ENCODE results near the gene ZNF763.
A peak's percentile ranks its signal among the peaks of the same experiment; 100 is the strongest.
"Not testable (repeated sequence)": the region's sequence is repeated elsewhere in the genome, so short reads cannot be mapped to it uniquely, and the experiment has no call there.

The ZNF763 gene

DNA sequence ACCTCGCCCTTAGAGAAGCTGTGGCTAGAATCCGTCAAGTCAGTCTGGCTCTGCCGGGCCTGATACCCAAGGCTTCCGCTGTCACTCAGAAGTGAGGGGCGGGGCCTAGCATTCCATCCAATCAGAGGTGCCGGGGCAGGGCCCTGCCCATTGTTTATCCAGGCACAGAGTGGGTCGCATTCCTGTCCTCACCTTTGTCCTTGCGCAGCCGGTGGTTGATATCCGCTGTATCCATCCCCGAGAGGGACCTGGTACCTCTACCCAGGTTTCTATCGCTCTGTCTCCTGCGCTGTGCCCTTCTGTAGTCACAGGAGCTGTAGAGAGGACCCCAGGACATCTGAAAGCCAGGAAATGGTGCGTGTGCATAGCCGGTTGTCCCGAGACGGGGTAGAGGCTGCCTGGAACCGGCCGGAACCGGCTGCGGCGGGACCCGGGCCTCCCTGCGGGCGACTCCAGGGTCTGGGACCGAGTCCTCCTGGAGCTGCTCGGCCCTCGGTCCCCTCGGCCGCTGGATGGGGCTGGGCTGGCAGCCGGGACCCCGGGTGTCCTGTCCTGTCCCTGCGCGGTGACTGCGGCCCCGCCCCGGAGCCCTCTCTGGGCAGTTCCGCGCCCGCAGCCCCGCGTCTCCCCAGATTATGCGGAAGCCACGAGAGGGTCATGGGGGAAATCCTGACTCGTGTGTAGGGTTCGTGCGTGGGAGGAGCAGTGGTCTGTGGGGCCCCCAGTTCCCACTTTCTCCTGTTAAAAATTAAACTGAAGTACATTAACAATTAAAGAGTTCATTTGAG is at the start of gene ZNF763:
Gene ZNF763, plus strand, starts transcription at position 183 of the 788 bp plus-strand sequence. Its CDS starts 169 bp downstream, at position 352.
- DNase-seq, result peak; percentile 56 to 91

DNA sequence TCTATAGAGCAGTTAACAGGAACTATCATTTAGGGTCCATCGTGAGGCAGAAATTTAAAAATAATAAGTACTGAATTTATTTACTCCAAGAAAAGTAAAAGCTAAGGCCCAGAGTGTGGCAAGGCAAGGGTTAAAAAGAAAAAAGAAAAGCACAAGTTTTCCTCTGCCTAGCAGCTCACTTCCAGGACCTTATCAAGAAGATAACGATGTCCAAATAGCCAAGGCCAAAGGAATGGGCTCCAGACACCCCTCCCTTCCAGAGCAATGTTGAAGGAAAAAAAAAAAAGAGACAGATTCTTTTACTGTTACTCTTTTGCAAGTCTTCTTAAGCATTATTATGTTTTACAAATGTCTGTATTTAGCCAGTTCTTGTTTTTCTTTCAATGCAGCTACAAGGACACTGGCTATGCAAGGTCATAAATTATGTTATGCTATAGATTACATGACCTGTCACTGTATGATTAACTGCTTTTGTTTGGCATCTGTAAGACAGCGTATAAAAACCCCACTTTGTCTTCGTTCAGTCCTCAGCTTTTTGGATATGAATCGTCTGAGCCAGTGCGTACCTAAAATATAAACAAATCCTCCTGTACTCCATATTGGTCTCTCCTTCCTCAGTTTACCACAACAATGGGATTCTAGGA is 42.9 kb upstream of the ZNF763 start:
- no peak for DNase-seq

DNA sequence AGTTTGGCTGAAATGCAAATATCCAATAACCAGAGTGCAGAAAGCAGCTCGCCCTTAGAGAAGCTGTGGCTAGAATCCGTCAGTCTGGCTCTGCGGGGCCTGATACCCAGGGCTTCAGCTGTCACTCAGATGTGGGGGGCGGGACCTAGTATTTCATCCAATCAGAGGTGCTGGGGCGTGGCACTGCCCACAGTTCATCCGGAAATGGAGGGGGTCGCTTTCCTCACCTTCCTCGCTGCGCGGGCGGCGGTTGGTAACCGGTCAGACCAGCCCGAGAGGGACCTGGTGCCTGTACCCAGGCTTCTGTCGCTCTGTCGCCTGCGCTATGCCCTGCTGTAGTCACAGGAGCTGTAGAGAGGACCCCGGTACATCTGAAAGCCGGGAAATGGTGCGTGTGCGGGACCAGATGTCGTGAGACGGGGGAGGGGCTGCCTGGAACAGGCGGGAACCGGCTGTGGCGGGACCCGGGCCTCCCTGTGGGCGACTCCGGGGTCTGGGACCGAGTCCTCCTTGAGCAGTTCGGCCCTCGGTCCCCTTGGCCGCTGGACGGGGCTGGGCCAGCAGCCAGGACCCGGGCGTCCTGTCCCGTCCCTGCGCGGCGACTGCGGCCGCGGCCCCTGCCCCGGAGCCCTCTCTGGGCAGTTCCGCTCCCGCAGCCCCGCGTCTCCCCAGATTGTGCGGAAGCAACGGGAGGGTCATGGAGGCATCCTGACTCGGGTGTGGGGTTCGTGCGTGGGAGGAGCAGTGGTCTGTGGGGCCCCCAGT is 39.8 kb upstream of the ZNF763 start, which contains the start of gene ZNF700:
Gene ZNF700, plus strand, starts transcription at position 222 of the 765 bp plus-strand sequence. Its CDS starts 104 bp downstream, at position 326.
- DNase-seq, result peak; percentile 83 to 93

DNA sequence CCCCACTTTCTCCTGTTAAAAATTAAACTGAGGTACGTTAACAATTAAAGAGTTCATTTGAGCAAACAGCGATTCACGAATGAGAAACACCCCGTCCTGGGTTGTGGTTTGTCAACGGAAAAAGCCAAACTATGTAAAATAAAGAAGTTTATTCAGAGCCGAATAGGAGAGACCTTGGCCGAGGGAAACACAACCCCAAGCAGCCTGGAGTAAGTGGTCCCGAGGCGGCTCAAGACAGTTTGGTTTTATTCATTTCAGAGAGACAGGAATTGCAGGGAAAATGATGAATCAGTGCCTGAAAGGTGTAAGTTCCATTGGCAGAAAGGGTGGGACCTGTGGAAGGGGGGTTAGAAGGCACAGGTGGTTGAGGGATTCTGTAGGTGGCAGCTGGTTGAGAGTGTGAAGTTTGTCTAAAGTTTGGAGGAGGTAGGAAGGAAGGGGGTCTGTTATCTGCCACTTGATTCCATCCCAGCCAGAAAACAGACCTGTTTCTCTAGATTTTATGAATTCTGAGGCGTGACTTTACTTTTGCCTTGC is 39.1 kb upstream of the ZNF763 start:
- not testable (repeated sequence) for DNase-seq

GRCh38 chr19:11927227-11927626 is 37.6 kb upstream of the ZNF763 start:
- DNase-seq, result no peak

- DNase-seq, result peak in 1 of 2 experiments; percentile 45
Observed at GRCh38 chr19:11931051-11931450, 33.8 kb upstream of the ZNF763 start.

GRCh38 chr19:11931513-11931912 is 33.3 kb upstream of the ZNF763 start:
- DNase-seq, result no peak

- DNase-seq, result not testable (repeated sequence)
Observed at GRCh38 chr19:11935829-11936228, 29.0 kb upstream of the ZNF763 start.

DNA sequence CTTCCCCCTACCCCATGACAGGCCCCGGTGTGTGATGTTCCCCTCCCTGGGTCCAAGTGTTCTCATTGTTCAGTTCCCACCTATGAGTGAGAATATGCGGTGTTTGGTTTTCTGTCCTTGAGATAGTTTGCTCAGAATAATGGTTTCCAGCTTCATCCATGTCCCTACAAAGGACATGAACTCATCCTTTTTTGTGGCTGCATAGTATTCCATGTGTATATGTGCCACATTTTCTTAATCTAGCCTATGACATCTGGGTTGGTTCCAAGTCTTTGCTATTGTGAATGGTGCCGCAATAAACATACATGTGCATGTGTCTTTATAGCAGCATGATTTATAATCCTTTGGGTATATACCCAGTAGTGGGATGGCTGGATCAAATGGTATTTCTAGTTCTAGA is 26.5 kb upstream of the ZNF763 start:
- not testable (repeated sequence) for DNase-seq

DNA sequence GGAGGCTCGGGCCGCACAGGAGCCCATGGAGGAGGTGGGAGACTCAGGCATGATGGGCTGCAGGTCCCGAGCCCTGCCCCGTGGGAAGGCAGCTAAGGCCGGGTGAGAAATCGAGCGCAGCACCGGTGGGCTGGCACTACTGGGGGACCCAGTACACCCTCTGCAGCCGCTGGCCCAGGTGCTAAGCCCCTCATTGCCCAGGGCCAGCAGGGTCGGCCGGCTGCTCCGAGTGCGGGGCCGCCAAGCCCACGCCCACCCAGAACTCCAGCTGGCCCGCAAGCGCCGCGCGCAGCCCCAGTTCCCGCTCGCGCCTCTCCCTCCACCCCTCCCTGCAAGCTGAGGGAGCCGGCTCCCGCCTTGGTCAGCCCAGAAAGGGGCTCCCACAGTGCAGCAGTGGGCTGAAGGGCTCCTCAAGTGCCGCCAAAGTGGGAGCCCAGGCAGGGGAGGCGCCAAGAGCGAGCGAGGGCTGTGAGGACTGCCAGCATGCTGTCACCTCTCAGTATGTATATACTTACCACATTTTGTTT is 23.4 kb upstream of the ZNF763 start:
- not testable (repeated sequence) for DNase-seq

- DNase-seq, result no peak
Observed at GRCh38 chr19:11942008-11942842, 22.6 kb upstream of the ZNF763 start.

- DNase-seq, result no peak
Observed at GRCh38 chr19:11942843-11943108, 22.1 kb upstream of the ZNF763 start.

GRCh38 chr19:11944656-11945055 is 20.2 kb upstream of the ZNF763 start:
- DNase-seq, result no peak

DNA sequence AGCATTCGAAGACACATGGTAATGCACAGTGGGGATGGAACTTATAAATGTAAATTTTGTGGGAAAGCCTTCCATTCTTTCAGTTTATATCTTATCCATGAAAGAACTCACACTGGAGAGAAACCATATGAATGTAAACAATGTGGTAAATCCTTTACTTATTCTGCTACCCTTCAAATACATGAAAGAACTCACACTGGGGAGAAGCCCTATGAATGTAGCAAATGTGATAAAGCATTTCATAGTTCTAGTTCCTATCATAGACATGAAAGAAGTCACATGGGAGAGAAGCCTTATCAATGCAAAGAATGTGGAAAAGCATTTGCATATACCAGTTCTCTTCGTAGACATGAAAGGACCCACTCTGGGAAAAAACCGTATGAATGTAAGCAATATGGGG is 16.2 kb upstream of the ZNF763 start:
- DNase-seq, result no peak

- DNase-seq, result no peak
Observed at GRCh38 chr19:11949201-11949600, 15.6 kb upstream of the ZNF763 start.

DNA sequence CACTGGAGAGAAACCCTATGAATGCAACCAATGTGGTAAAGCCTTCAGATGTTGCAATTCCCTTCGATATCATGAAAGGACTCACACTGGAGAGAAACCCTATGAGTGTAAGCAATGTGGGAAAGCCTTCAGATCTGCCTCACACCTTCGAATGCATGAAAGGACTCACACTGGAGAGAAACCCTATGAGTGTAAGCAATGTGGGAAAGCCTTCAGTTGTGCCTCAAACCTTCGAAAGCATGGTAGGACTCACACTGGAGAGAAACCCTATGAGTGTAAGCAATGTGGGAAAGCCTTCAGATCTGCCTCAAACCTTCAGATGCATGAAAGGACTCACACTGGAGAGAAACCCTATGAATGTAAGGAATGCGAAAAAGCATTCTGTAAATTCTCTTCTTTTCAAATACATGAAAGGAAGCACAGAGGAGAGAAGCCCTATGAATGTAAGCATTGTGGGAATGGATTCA is 15.2 kb upstream of the ZNF763 start:
- DNase-seq, result not testable (repeated sequence)

- no peak for DNase-seq
Observed at GRCh38 chr19:11950312-11950711, 14.5 kb upstream of the ZNF763 start.

- DNase-seq, result peak; percentile 18 to 20
Observed at GRCh38 chr19:11963566-11964355, 1.1 kb upstream of the ZNF763 start.

DNA sequence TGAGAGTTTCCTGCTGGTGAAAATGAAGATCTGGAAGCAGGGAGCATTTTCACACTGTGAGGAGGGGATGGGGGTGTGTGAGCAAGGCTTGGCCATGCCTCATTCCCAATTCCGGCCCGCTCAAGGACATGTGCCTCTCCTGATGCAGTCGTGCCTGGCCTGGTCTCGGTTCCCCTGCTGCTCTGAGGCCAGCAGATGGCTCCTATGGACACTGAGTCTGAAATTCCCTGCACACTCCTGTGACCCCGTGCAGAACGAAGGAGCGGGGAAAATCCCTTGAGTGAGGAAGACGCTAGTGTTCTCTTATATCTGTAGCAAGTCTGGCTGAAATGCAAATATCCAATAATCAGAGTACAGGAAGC is 363 bp upstream of the ZNF763 start:
- no peak for DNase-seq

GRCh38 chr19:11970174-11970573 is 5.3 kb downstream of the ZNF763 start:
- DNase-seq, result no peak

DNA sequence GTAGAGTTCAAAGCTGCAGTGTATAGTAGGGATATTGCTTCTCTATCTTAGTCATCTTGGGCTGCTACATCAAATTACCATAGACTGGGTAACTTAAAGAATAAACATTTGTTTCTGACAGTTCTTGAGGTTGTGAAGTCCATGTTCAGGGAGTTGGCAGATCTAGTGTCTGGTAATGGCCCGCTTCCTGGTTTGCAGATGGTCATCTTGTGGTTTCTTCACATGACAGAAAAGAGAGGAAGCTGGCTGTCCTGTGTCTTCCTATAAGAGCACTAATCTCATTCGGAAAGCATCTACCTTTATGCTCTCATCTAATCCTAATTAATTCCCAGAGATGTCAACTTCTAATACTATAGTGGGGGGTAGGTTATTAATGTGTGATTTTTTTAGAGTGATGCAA is 6.2 kb downstream of the ZNF763 start:
- DNase-seq, result no peak

Measured in SW 1271 (cell line).